HepG2 (cell line): Measurements from ENCODE around the gene GPR6.

ENCODE experiments used
- MTA1 ChIP-seq: sonication (generic); formaldehyde crosslinking; IDR thresholded peaks from 2 replicates; pipeline ENCODE4 v1.4.0; 2020; ENCODE audit warnings: missing genetic modification reagents, mild to moderate bottlenecking, borderline replicate concordance
- POLR2AphosphoS5 ChIP-seq: IDR thresholded peaks from 2 replicates; pipeline ENCODE4 v1.6.1; 2012; ENCODE audit warnings: low read depth, low read length
- USF2 ChIP-seq, 2 experiments: sonication (generic) in 1 of 2; formaldehyde crosslinking in 1 of 2; IDR thresholded peaks; 2 replicates each; pipeline versions ENCODE4 v1.5.1 to v1.6.1; 2011 to 2020; ENCODE audit warnings: borderline replicate concordance in 1 of 2, low read depth in 1 of 2, low read length in 1 of 2, mild to moderate bottlenecking in 1 of 2, missing genetic modification reagents in 1 of 2, moderate library complexity in 1 of 2
- ZBTB1 ChIP-seq: sonication (generic); formaldehyde crosslinking; IDR thresholded peaks from 2 replicates; pipeline ENCODE4 v1.4.0; 2020; ENCODE audit warnings: missing genetic modification reagents, borderline replicate concordance
- TF ChIP-seq, protein P1 (sequence below), 2 experiments: IDR thresholded peaks; 2 replicates each; pipeline ENCODE4 v1.6.1; 2011 to 2012; ENCODE audit warnings: low read length in 2 of 2, borderline replicate concordance in 1 of 2, low read depth in 1 of 2, mild to moderate bottlenecking in 1 of 2, moderate library complexity in 1 of 2

DNA sequence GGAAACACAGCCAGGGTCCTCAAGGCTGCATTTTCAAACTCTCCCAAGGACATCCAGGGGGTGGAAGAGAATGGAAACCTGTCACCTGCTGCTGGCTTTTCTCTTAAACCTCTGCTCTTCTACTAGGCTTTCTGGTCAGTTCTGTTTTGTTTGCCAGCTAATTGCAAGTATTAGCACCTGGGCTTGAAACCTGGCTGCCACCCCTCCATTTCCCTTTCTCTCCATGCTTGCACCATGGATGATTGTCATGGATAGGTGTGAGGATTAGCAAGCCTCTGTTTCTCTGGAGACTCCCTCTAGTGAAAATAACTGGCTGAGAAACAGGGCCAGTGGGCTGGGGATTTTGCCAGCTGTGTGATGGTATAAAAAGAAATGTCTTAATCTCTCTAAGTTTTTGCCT is 33.0 kb upstream of the GPR6 start:
- no peak for TF ChIP-seq USF2 (IDR thresholded peaks at IDR 0.05; ENCODE audit: low read depth, low read length)
- no peak for TF ChIP-seq USF2 (CRISPR knock-in tag; IDR thresholded peaks at IDR 0.05; ENCODE audit: borderline replicate concordance)
- TF ChIP-seq MTA1: no peak
- TF ChIP-seq, protein P1, sequence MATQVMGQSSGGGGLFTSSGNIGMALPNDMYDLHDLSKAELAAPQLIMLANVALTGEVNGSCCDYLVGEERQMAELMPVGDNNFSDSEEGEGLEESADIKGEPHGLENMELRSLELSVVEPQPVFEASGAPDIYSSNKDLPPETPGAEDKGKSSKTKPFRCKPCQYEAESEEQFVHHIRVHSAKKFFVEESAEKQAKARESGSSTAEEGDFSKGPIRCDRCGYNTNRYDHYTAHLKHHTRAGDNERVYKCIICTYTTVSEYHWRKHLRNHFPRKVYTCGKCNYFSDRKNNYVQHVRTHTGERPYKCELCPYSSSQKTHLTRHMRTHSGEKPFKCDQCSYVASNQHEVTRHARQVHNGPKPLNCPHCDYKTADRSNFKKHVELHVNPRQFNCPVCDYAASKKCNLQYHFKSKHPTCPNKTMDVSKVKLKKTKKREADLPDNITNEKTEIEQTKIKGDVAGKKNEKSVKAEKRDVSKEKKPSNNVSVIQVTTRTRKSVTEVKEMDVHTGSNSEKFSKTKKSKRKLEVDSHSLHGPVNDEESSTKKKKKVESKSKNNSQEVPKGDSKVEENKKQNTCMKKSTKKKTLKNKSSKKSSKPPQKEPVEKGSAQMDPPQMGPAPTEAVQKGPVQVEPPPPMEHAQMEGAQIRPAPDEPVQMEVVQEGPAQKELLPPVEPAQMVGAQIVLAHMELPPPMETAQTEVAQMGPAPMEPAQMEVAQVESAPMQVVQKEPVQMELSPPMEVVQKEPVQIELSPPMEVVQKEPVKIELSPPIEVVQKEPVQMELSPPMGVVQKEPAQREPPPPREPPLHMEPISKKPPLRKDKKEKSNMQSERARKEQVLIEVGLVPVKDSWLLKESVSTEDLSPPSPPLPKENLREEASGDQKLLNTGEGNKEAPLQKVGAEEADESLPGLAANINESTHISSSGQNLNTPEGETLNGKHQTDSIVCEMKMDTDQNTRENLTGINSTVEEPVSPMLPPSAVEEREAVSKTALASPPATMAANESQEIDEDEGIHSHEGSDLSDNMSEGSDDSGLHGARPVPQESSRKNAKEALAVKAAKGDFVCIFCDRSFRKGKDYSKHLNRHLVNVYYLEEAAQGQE (IDR thresholded peaks at IDR 0.05; ENCODE audit: borderline replicate concordance in 1 of 2, low read depth in 1 of 2, low read length in 2 of 2): no peak
- no peak for TF ChIP-seq POLR2AphosphoS5
- TF ChIP-seq ZBTB1 (CRISPR knock-in tag): no peak
